GM23338 (cell line): ENCODE data around the gene DTX4. TPM values are rescaled to one million over a fixed set of nuclear protein-coding genes. Genes with fewer than 3 reads are reported as not detected.

ENCODE experiments used
- ATAC-seq: fragments of 200-7000 bp; cut with Tn5 transposase; 3 replicates; pipeline ENCODE4 v1.9.1; 2020
- DNase-seq: peaks from one replicate; pipeline ENCODE4 v3.0.0-alpha.2; 2015; ENCODE audit warnings: low spot score
- H2AFZ ChIP-seq: fragments of 200-600 bp; sonication (generic); 2 replicates; pipeline ENCODE4 v1.8.0; 2016; ENCODE audit warnings: antibody characterized with exemption, mild to moderate bottlenecking, moderate library complexity
- H3F3A ChIP-seq: fragments of 200-600 bp; sonication (generic); replicated peaks from 2 replicates; pipeline ENCODE4 v1.8.0; 2017; ENCODE audit warnings: antibody characterized with exemption, mixed run types, low read depth
- H3K27ac ChIP-seq: fragments of 200-600 bp; sonication (generic); 2 replicates; pipeline ENCODE4 v1.6.1; 2016; ENCODE audit warnings: low read depth
- H3K27me3 ChIP-seq: fragments of 200-600 bp; sonication (generic); 2 replicates; pipeline ENCODE4 v1.8.0; 2016; ENCODE audit warnings: mild to moderate bottlenecking, mixed run types, moderate library complexity; ENCODE audit not compliant: insufficient read depth
- H3K36me3 ChIP-seq: fragments of 200-600 bp; sonication (generic); 2 replicates; pipeline ENCODE4 v1.8.0; 2016; ENCODE audit warnings: mild to moderate bottlenecking; ENCODE audit not compliant: insufficient read depth
- H3K4me1 ChIP-seq: fragments of 200-600 bp; sonication (generic); 2 replicates; pipeline ENCODE4 v1.8.0; 2016; ENCODE audit warnings: mild to moderate bottlenecking, moderate library complexity; ENCODE audit not compliant: insufficient read depth
- H3K4me2 ChIP-seq: fragments of 200-600 bp; sonication (generic); 2 replicates; pipeline ENCODE4 v1.7.1; 2017; ENCODE audit warnings: mixed run types
- H3K4me3 ChIP-seq: fragments of 200-600 bp; sonication (generic); 2 replicates; pipeline ENCODE4 v1.6.1; 2016; ENCODE audit warnings: mixed run types
- H3K79me2 ChIP-seq: fragments of 200-600 bp; sonication (generic); replicated peaks from 2 replicates; pipeline ENCODE4 v1.8.0; 2017; ENCODE audit warnings: mild to moderate bottlenecking; ENCODE audit not compliant: insufficient read depth
- H3K9me2 ChIP-seq: fragments of 200-600 bp; sonication (generic); 2 replicates; pipeline ENCODE4 v1.8.0; 2017; ENCODE audit not compliant: insufficient read depth
- H4K20me1 ChIP-seq: fragments of 200-600 bp; sonication (generic); replicated peaks from 2 replicates; pipeline ENCODE4 v1.8.0; 2017; ENCODE audit warnings: mild to moderate bottlenecking; ENCODE audit not compliant: insufficient read depth
- H3K27ac Mint-ChIP-seq: 2 replicates; pipeline ENCODE4 v1.8.0; 2020; ENCODE audit warnings: inconsistent platforms, mild to moderate bottlenecking, moderate library complexity, mixed read lengths
- H3K27me3 Mint-ChIP-seq: 3 replicates; pipeline ENCODE4 v1.8.0; 2022; ENCODE audit warnings: low read depth, mild to moderate bottlenecking, moderate library complexity, mixed read lengths, inconsistent platforms; ENCODE audit not compliant: insufficient read depth, poor library complexity
- H3K36me3 Mint-ChIP-seq: 3 replicates; pipeline ENCODE4 v1.8.0; 2021; ENCODE audit warnings: low read depth, mild to moderate bottlenecking, inconsistent platforms, moderate library complexity, mixed read lengths
- H3K4me1 Mint-ChIP-seq: 3 replicates; pipeline ENCODE4 v1.8.0; 2020; ENCODE audit warnings: mild to moderate bottlenecking, inconsistent platforms, mixed read lengths
- H3K4me3 Mint-ChIP-seq: 3 replicates; pipeline ENCODE4 v1.8.0; 2021; ENCODE audit warnings: moderate library complexity, mild to moderate bottlenecking, inconsistent platforms, mixed read lengths
- H3K9me3 Mint-ChIP-seq: 3 replicates; pipeline ENCODE4 v1.8.0; 2020; ENCODE audit warnings: moderate library complexity, mild to moderate bottlenecking, inconsistent platforms, mixed read lengths
- CREB1 ChIP-seq: fragments of 250-450 bp; sonication (Bioruptor Pico); IDR thresholded peaks from 2 replicates; pipeline ENCODE4 v1.5.0; 2020; ENCODE audit warnings: low read depth, mild to moderate bottlenecking, moderate library complexity
- JUNB ChIP-seq: IDR thresholded peaks from one replicate; pipeline ENCODE4 v1.6.1; 2016; ENCODE audit warnings: antibody characterized with exemption; ENCODE audit not compliant: unreplicated experiment
- NANOG ChIP-seq: IDR thresholded peaks from 2 replicates; pipeline ENCODE4 v1.6.1; 2016; ENCODE audit warnings: antibody characterized with exemption, borderline replicate concordance
- STAT1 ChIP-seq: IDR thresholded peaks from one replicate; pipeline ENCODE4 v1.6.1; 2016; ENCODE audit warnings: antibody characterized with exemption; ENCODE audit not compliant: unreplicated experiment
- polyA plus RNA-seq: library from polyadenylated mRNA; unstranded; fragments of >200 nt; fragmentation: Nextera tagmentation; extraction: Ambion mirVana; gene quantifications from 2 replicates; pipeline ENCODE4 v1.2.1, GENCODE V29; 2016
- total RNA-seq: library from RNA; depleted of rRNA; stranded (reverse); fragments of >200 nt; shearing (Covaris generic); gene quantifications from 2 replicates; pipeline ENCODE4 v1.2.3, GENCODE V29; 2014
- TF ChIP-seq, protein P1 (sequence below), 2 experiments: fragments of 200-600 bp in 1 of 2; sonication (generic) in 1 of 2; conservative IDR thresholded peaks; 2 replicates each; pipeline versions ENCODE4 v1.5.1 to v1.6.1; 2016 to 2017; ENCODE audit warnings: antibody characterized with exemption in 2 of 2, low read depth in 2 of 2, mild to moderate bottlenecking in 2 of 2, moderate library complexity in 1 of 2
- TF ChIP-seq, protein P2 (sequence below): IDR thresholded peaks from one replicate; pipeline ENCODE4 v1.6.1; 2018; ENCODE audit warnings: antibody characterized with exemption; ENCODE audit not compliant: unreplicated experiment
- TF ChIP-seq, protein P3 (sequence below): fragments of 250-450 bp; sonication (Bioruptor Pico); IDR thresholded peaks from 2 replicates; pipeline ENCODE4 v1.5.0; 2020; ENCODE audit warnings: mild to moderate bottlenecking, moderate library complexity
- TF ChIP-seq, protein P4 (sequence below): IDR thresholded peaks from 2 replicates; pipeline ENCODE4 v1.6.1; 2016; ENCODE audit warnings: antibody characterized with exemption

DTX4 gene
- total and polyA plus RNA-seq, 2 experiments from 2014 or later = 4.2 to 14.7 TPM

DNA sequence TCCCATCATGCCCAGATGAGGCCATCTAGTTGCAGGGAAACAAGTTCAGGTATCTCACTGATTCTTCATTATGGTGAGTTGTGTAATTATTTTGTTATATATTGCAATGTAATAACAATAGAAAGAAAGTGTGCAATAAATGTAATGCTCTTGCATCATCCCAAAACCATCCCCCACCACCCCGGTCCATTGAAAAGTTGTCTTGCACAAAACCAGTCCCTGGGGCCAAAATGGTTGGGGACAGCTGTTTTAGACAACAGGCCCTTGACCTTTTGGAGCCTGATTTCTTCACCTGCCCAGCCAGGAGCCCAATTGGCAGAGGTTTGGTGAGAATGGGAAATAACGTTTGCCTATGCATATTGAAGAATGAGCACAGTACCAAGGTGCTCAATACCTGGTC is 24.8 kb downstream of the DTX4 start:
- H3K4me1 ChIP-seq = no peaks in the 10 kb centered on the region
- Mint-ChIP-seq H3K4me3 (no peak overlapping the region), H3K27me3 (no peaks in the 10 kb centered on the region), H3K9me3 (peaks cover 12% of the 10 kb centered on the region), H3K36me3 (peaks cover 79% of the 10 kb centered on the region), H3K4me1 (peaks cover 2% of the 10 kb centered on the region; the same call in 1 of the 3 replicates), H3K27ac (no peak overlapping the region)
- no peak overlapping the region for H2AFZ ChIP-seq
- no peaks in the 10 kb centered on the region for H3K27me3 ChIP-seq
- TF ChIP-seq, protein P1, sequence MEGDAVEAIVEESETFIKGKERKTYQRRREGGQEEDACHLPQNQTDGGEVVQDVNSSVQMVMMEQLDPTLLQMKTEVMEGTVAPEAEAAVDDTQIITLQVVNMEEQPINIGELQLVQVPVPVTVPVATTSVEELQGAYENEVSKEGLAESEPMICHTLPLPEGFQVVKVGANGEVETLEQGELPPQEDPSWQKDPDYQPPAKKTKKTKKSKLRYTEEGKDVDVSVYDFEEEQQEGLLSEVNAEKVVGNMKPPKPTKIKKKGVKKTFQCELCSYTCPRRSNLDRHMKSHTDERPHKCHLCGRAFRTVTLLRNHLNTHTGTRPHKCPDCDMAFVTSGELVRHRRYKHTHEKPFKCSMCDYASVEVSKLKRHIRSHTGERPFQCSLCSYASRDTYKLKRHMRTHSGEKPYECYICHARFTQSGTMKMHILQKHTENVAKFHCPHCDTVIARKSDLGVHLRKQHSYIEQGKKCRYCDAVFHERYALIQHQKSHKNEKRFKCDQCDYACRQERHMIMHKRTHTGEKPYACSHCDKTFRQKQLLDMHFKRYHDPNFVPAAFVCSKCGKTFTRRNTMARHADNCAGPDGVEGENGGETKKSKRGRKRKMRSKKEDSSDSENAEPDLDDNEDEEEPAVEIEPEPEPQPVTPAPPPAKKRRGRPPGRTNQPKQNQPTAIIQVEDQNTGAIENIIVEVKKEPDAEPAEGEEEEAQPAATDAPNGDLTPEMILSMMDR (conservative IDR thresholded peaks at IDR 0.05; ENCODE audit: low read depth in 2 of 2) = no peak
- TF ChIP-seq, protein P2, sequence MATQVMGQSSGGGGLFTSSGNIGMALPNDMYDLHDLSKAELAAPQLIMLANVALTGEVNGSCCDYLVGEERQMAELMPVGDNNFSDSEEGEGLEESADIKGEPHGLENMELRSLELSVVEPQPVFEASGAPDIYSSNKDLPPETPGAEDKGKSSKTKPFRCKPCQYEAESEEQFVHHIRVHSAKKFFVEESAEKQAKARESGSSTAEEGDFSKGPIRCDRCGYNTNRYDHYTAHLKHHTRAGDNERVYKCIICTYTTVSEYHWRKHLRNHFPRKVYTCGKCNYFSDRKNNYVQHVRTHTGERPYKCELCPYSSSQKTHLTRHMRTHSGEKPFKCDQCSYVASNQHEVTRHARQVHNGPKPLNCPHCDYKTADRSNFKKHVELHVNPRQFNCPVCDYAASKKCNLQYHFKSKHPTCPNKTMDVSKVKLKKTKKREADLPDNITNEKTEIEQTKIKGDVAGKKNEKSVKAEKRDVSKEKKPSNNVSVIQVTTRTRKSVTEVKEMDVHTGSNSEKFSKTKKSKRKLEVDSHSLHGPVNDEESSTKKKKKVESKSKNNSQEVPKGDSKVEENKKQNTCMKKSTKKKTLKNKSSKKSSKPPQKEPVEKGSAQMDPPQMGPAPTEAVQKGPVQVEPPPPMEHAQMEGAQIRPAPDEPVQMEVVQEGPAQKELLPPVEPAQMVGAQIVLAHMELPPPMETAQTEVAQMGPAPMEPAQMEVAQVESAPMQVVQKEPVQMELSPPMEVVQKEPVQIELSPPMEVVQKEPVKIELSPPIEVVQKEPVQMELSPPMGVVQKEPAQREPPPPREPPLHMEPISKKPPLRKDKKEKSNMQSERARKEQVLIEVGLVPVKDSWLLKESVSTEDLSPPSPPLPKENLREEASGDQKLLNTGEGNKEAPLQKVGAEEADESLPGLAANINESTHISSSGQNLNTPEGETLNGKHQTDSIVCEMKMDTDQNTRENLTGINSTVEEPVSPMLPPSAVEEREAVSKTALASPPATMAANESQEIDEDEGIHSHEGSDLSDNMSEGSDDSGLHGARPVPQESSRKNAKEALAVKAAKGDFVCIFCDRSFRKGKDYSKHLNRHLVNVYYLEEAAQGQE = no peak
- TF ChIP-seq JUNB (no peak), STAT1 (no peak), CREB1 (CRISPR knock-in tag) (no peak), NANOG (no peak)
- TF ChIP-seq, protein P3, sequence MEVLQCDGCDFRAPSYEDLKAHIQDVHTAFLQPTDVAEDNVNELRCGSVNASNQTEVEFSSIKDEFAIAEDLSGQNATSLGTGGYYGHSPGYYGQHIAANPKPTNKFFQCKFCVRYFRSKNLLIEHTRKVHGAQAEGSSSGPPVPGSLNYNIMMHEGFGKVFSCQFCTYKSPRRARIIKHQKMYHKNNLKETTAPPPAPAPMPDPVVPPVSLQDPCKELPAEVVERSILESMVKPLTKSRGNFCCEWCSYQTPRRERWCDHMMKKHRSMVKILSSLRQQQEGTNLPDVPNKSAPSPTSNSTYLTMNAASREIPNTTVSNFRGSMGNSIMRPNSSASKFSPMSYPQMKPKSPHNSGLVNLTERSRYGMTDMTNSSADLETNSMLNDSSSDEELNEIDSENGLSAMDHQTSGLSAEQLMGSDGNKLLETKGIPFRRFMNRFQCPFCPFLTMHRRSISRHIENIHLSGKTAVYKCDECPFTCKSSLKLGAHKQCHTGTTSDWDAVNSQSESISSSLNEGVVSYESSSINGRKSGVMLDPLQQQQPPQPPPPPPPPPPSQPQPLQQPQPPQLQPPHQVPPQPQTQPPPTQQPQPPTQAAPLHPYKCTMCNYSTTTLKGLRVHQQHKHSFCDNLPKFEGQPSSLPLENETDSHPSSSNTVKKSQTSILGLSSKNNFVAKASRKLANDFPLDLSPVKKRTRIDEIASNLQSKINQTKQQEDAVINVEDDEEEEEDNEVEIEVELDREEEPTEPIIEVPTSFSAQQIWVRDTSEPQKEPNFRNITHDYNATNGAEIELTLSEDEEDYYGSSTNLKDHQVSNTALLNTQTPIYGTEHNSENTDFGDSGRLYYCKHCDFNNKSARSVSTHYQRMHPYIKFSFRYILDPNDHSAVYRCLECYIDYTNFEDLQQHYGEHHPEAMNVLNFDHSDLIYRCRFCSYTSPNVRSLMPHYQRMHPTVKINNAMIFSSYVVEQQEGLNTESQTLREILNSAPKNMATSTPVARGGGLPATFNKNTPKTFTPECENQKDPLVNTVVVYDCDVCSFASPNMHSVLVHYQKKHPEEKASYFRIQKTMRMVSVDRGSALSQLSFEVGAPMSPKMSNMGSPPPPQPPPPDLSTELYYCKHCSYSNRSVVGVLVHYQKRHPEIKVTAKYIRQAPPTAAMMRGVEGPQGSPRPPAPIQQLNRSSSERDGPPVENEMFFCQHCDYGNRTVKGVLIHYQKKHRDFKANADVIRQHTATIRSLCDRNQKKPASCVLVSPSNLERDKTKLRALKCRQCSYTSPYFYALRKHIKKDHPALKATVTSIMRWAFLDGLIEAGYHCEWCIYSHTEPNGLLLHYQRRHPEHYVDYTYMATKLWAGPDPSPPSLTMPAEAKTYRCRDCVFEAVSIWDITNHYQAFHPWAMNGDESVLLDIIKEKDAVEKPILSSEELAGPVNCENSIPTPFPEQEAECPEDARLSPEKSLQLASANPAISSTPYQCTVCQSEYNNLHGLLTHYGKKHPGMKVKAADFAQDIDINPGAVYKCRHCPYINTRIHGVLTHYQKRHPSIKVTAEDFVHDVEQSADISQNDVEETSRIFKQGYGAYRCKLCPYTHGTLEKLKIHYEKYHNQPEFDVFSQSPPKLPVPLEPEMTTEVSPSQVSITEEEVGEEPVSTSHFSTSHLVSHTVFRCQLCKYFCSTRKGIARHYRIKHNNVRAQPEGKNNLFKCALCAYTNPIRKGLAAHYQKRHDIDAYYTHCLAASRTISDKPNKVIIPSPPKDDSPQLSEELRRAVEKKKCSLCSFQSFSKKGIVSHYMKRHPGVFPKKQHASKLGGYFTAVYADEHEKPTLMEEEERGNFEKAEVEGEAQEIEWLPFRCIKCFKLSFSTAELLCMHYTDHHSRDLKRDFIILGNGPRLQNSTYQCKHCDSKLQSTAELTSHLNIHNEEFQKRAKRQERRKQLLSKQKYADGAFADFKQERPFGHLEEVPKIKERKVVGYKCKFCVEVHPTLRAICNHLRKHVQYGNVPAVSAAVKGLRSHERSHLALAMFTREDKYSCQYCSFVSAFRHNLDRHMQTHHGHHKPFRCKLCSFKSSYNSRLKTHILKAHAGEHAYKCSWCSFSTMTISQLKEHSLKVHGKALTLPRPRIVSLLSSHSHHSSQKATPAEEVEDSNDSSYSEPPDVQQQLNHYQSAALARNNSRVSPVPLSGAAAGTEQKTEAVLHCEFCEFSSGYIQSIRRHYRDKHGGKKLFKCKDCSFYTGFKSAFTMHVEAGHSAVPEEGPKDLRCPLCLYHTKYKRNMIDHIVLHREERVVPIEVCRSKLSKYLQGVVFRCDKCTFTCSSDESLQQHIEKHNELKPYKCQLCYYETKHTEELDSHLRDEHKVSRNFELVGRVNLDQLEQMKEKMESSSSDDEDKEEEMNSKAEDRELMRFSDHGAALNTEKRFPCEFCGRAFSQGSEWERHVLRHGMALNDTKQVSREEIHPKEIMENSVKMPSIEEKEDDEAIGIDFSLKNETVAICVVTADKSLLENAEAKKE (CRISPR knock-in tag) = no peak
- TF ChIP-seq, protein P4, sequence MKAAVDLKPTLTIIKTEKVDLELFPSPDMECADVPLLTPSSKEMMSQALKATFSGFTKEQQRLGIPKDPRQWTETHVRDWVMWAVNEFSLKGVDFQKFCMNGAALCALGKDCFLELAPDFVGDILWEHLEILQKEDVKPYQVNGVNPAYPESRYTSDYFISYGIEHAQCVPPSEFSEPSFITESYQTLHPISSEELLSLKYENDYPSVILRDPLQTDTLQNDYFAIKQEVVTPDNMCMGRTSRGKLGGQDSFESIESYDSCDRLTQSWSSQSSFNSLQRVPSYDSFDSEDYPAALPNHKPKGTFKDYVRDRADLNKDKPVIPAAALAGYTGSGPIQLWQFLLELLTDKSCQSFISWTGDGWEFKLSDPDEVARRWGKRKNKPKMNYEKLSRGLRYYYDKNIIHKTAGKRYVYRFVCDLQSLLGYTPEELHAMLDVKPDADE = no peak
- no peak overlapping the region for H3K4me2 ChIP-seq
- H3F3A ChIP-seq = no peaks in the 10 kb centered on the region
- H3K9me2 ChIP-seq = 0 out of 2 replicates have a peak, but pooled peaks cover 4% of the 10 kb centered on the region
- H3K79me2 ChIP-seq = no peaks in the 10 kb centered on the region
- ATAC-seq (no peak), DNase-seq (no peak)
- no peak overlapping the region for H3K27ac ChIP-seq
- H3K36me3 ChIP-seq = peaks cover 16% of the 10 kb centered on the region
- H3K4me3 ChIP-seq = no peak overlapping the region
- H4K20me1 ChIP-seq = no peaks in the 10 kb centered on the region
